KBM-7 (cell line): Measurements from ENCODE around the gene XPO6.
"Not testable (repeated sequence)": the region's sequence is repeated elsewhere in the genome, so short reads cannot be mapped to it uniquely, and the experiment has no call there.

Experiments
- DNase-seq: peaks from one replicate; pipeline ENCODE4 v3.0.0-alpha.2; 2015
- in situ Hi-C: fragments of 300-500 bp; cut with MboI; formaldehyde crosslinking; loops from 2 replicates; pipeline ENCODE4 v1.14.3; 2020; ENCODE audit warnings: low sequenced_read_pairs, low pct_unique_long_range_greater_than_20kb, mixed read lengths

The XPO6 gene, protein sequence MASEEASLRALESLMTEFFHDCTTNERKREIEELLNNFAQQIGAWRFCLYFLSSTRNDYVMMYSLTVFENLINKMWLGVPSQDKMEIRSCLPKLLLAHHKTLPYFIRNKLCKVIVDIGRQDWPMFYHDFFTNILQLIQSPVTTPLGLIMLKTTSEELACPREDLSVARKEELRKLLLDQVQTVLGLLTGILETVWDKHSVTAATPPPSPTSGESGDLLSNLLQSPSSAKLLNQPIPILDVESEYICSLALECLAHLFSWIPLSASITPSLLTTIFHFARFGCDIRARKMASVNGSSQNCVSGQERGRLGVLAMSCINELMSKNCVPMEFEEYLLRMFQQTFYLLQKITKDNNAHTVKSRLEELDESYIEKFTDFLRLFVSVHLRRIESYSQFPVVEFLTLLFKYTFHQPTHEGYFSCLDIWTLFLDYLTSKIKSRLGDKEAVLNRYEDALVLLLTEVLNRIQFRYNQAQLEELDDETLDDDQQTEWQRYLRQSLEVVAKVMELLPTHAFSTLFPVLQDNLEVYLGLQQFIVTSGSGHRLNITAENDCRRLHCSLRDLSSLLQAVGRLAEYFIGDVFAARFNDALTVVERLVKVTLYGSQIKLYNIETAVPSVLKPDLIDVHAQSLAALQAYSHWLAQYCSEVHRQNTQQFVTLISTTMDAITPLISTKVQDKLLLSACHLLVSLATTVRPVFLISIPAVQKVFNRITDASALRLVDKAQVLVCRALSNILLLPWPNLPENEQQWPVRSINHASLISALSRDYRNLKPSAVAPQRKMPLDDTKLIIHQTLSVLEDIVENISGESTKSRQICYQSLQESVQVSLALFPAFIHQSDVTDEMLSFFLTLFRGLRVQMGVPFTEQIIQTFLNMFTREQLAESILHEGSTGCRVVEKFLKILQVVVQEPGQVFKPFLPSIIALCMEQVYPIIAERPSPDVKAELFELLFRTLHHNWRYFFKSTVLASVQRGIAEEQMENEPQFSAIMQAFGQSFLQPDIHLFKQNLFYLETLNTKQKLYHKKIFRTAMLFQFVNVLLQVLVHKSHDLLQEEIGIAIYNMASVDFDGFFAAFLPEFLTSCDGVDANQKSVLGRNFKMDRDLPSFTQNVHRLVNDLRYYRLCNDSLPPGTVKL

DNA sequence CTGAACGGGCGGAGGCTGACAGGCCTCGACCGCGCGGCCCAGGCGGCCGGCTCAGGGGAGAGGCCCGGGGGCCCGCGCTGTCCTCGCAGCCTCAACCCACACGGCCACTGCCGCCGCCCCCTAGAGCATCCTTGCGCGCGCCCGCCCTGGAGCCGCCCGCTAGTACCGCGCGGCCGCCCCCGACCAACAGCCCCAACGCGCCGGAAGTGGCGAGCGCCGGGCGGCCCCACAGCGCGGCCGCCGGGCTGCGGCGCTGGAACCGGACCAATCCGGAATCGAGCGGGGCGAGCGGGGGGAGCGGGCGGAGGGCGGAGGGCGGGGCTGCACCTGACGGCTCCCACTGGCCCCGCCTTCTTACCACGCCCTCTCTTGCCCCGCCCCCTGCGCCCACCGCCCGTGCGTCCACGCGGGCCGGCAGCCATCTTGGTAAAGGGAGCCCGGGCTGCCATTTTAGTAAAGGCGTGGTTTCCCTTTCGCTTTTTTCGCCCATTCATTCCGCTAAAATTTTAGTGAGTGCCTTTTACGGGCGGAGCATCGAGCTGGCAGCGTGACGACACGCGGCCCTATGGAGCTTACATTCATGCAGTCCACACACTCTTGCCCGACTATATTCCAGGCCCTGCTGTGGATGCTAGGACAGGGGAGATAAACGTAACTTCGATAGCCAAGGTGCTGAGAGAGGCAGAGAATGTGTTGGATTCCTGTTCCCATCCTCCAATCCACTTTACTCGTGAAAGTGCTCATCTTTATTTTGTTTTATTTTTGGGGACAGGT is at the start of gene XPO6:
Gene XPO6, minus strand, starts transcription at position 208 of the 774 bp plus-strand sequence. CDS start 597 bp downstream, outside the sequence.
- in situ Hi-C loops: no loop called here
- DNase-seq: peak; percentile 96

DNA sequence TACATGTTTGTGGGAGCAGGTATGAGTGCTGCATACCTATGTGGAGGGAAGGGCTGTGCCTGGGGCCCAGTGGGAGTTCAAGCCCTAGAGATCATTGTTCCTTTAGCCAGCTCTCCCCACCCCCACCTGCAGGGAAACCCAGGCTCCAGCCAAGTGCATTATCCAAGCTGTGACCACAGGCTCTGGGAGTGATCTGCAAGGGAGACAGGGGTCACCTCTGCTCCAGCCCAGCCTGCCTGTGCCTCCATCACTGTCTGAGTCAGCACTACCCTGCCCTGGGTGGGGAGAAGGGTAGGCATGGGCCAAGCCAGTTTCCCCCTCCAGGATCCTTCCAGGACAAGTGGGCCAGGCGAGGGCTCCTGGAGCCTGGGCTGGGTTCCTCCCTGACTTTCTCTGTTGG is 48.4 kb upstream of the XPO6 start:
- no peak for DNase-seq
- in situ Hi-C loops: no loop called here

DNA sequence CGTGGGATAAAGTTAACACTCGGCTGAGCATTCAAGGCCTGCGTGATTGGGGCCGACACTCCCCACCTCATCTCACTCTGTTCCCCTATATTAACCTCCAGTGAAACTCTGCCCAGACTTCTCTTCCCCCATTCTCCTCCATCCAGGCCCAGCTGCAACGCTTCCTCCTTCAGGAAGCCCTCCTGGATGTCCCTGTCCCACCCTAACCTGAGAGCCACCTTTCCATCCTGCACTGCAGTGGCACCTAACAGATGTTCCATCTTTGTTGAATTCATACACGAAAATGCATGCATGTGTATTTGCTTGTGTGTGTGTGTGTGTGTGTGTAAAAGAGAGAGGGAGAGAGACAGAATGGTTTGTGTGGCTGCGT is 48.0 kb upstream of the XPO6 start:
- in situ Hi-C loops: no loop called here
- no peak for DNase-seq

DNA sequence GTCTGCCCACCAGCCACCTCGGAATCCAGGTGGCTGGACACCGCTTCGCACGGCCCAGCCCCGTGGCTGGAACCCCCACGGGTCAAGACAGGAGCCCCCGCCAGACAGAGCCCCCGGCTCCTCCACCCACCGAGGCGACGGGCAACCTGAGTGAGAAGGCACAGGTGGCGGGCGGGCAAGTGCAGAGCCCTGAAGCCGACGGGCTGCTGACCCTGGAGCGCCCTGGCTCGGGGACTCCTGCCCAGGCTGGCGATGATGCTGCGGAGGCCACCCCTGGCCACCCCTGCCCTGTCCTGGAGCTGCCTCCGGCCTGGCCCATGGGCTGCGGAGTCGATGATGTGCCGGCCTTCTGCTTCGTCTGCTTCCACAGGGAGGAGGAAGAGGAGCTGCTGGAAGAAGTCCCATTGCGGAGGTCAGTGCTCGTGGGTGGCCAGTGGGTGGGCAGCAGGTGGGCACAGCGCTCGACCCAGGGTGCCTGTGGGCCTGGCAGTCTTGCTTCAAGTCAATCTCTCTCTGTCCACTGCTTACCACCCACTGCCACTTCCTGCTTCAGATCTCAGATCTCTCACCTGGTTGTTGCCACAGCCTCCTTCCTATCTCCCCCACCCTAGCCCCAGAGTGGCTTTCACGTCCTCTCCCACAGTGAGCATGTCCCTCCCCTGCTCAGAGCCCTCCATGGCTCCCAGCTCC is 47.5 kb upstream of the XPO6 start:
- in situ Hi-C loops: no loop called here
- no peak for DNase-seq

DNA sequence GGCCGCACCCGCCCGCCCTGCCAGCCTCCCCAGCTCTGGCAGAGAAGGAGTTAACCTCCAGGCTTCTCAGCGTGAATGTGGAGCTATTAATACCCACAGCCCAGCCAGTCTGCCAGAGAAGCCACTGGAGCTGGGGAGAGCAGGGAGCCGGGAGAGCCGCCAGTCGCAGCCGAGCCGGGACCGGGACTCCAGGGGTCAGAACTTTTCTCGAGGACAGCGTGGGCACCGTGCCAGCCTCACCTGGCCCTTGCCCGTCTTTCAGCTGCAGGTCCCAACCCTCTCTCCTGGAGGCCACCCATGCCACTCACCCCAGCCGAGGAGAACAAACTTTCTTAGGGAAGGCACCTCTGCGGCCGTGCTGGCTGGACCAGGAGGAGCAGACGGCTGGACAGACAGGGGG is 46.8 kb upstream of the XPO6 start:
- in situ Hi-C loops: no loop called here
- DNase-seq: no peak

DNA sequence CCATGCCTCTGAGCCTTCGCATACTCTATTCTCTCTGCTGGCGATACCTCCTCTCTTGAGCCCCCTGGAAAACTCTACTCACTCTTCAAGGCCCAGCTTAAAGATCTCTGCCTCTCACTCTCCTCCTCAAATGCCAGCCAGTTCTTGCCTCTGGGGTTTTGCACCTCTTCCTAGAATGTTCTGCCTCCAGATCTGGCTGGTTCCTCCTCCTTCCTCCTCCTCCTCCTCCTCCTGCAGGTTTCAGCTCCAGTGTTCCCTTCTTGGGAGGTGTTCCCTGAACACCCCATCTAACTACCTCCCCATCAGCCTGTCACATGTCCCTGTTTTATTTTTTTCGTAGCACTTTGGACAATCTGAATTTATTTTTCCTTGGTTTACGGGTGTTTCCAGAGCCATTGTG is 45.5 kb upstream of the XPO6 start:
- in situ Hi-C loops: no loop called here
- no peak for DNase-seq

DNA sequence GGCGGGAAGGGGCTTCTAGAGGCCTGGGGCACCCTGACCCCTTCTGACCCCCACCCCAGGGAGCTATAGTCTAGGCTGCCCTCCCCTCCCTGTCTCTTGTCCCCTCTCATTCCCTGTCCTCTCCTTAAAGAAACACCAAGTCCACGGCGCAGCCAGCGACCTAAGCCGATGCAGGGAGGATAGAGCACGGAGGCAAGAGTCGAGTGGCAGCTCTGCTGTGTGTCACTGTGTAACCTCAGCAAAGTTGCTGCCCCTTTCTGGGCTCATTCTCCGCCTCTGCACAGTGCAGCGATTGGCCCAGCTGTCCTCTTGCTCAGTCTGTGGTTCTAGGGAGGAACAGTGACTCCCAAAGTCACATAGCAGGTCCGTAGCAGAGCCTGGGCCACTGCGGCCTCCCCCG is 44.1 kb upstream of the XPO6 start:
- no peak for DNase-seq
- in situ Hi-C loops: no loop called here

DNA sequence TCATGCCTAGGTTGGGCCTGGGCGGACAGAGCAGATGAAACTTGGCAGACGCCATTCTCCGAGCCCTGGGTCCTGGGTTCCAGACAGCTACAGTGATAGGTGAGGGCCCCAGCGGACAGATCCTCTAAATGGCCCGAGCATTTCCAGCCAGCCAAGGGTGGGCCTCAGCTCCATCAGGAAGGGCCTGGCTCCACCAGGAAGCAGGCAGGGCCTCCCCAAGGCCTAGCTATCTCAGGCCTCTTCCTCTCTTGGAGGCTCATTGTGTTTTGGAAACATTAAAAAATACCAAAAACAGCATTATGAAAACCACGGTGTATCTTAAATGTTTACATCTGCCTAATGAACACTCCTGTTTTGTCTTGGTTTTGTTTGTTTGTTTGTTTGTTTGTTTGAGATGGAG is 42.4 kb upstream of the XPO6 start:
- DNase-seq: no peak
- in situ Hi-C loops: no loop called here

DNA sequence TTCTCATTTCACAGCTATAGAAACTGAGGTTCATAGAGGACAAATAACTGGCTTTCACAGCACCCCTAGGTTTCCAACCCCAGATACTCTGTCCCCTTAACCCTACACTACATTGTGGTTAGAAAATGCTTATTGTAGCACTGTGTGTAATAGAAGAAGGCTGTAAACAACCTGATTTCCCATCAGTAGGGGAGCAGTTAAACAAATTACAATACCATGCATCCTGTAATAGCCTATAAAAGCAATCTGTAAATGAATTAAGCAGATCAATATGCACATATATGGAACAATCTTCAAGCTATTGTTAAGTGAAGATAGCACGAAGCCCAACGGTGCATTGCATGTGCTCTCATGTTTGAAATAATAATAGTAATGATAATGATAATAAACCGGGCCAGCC is 39.2 kb upstream of the XPO6 start:
- DNase-seq: no peak
- in situ Hi-C loops: no loop called here

DNA sequence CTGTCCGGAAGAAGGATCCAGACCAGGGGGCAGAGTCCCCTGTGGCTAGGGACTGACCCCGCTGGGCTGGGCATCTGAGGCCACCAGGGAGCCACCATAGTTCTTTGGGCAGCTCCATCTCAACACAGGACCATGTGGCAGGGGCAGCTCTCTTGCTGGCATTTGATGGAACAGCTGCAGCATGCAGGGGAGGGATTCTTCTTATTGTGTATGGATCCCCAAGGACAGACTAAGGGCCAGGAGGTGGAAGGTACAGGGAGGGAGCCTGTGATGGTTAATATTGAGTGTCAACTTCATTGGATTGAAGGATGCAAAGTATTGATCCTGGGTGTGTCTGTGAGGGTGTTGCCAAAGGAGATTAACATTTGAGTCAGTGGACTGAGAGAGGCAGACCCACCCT is 37.7 kb upstream of the XPO6 start:
- in situ Hi-C loops, DNase-seq: not testable (repeated sequence)

DNA sequence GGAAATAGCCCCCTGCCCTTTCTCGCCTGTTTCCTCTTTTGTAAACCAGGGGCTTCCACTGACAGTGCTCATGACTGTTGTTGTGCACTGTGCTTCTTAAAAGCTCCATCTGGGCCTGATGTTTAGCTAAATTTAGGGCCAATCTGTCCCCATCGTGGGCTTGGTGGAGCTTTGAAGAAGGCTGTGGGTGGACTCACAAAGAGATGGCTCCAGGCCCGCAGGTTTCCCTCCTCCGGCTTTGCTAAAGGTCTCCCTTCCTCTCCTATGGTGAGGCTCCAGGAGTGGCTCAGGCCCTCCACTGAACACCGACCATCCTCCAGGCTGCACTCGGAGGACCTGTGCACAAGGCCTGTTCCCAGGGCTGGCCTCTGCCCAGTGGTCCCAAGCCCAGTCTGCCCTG is 30.2 kb upstream of the XPO6 start:
- in situ Hi-C loops: no loop called here
- no peak for DNase-seq

DNA sequence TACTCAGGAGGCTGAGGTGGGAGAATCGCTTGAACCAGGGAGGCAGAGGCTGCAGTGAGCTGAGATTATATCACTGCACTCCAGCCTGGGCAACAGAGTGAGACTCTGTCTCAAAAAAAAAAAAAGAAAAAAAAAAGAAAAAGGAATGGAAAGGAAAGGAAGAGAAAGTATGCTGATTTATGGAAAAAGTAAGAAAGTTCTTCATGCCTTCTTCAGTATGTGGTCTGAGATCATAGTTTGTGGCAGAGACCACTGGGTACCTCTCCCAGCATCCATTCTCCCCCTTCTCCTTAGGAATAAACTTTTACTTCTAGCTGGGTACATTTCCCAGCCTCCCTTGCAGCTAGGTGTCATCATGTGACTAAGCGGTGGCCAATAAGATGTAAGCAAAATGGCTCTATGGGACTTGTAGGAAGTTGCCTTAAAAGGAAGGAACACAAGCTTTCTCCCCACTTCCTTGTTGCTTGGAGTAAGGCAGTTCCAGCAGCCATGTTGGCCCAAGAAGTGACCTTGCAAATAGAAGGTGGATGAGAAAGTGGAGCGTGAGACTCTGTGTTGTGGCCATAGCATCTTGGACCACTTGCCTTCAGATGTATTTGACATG is 26.1 kb upstream of the XPO6 start:
- peak; percentile 24 for DNase-seq
- in situ Hi-C loops: no loop called here

DNA sequence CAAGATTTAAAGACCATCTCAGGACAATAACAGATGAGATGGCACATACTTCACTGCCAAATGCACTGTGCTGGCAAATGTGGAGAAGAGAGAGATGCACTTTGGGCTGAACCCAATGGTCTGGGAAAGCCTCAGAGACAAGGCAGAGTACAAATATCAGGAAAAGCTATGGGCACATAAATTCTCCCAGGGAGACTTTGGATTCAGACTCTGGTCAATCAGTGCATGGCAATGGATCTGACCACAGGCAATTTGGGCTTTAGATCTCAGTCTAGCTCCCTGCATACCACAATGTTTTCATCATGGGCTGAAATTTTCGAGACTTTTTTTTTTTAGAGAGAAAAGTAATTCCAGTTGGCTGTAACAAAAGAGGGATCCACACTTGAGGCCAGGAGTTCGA is 20.0 kb upstream of the XPO6 start:
- in situ Hi-C loops: no loop called here
- DNase-seq: no peak

DNA sequence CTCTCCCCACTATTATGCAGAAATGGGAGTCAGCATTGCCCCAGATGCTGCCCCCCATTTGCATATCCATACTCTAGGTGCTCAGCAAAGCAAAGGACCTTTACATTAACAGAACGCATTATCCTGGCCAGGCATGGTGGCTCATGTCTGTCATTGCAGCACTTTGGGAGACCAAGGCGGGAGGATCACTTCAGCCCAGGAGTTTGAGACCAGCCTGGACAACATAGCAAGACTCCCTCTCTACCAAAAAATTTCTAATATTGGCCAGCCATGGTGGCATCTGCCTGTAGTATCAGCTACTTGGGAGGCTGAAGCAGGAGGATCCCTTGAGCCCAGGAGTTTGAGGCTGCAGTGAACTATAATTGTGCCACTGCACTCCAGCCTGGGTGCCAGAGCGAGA is 12.1 kb upstream of the XPO6 start:
- not testable (repeated sequence) for DNase-seq

DNA sequence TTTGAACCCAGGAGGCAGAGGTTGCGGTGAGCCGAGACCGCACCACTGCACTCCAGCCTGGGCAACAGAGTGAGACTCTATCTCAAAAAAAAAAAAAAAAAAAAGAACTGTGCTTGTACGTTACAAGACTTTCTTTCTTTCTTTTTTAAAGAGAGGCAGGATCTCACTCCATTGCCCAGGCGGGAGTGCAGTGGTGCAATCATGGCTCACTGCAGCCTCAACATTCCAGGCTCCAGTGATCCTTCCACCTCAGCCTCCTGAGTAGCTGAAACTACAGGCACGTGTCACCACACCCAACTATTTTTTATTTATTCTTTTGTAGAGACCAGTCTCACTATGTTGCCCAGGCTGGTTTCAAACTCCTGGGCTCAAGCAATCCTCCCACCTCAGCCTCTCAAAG is 8.0 kb upstream of the XPO6 start:
- DNase-seq, in situ Hi-C loops: not testable (repeated sequence)

More for the DNA sequence above, 12.1 kb upstream of the XPO6 start:
- in situ Hi-C loops: not testable (repeated sequence)

DNA sequence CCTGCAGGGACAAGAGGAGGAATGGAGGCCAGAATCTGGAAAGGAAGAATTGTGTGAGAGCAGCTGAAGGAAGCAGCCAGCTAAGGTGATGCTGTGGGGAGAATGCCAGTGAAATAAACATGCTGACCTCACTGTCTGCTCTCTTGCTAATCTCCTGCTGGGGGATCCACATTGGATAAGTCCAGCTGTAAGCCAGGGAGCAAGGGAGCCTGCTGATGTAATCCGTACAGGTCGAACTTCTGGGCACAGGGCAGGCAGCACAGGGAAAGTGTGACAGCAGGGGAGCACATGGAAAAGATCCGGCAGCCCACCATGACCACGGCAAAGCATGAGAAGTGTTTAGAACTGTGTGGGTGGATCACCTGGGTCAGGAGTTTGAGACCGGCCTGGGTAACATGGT is 7.5 kb upstream of the XPO6 start:
- no peak for DNase-seq
- in situ Hi-C loops: no loop called here

DNA sequence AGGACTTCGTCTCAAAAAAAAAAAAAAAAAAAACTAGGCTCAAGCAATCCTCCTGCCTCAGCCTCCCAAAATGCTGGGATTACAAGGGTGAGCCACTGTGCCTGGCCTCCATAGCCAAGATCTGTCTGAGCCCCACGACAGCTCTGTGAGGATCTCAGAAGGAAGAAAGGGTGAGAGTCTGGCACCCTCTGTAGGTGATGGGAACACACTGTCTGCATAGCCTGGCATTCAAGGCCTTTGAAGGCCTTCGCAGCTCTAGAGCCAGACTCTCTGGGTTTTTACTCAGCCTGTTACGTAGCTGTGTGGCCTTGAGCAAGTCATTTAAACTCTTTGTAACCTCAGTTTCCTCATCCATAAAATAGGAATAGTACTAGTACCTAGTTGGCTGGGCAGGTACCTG is 6.3 kb upstream of the XPO6 start:
- peak; percentile 61 for DNase-seq
- in situ Hi-C loops: no loop called here

DNA sequence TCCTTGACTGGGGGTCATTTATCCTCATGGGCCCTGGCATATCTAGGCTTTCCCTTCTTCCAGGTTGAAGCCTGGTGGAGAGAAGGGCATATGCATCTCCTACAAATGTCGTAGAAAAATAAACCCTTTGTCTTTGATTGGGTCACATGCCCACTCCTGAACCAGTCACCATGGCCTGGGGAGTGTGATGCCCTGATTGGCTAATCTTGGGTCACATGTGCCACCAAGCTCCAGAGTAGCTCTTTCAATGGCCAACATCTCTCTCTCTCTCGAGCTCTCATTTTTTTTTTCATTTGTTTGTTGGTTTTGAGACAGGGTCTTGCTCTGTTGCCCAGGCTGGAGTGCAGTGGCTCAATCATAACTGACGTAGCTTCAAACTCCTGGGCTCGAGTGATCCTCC is 5.6 kb upstream of the XPO6 start:
- in situ Hi-C loops: no loop called here
- no peak for DNase-seq
